Endothelial cell of umbilical vein (primary cell): ENCODE data around the gene SMPD1. TPM values are rescaled to one million over a fixed set of nuclear protein-coding genes. Genes with fewer than 3 reads are reported as not detected.

Experiments used
- BruUV-seq: library from RNA; stranded (reverse); fragments of 400-500 nt; replicated peaks from 2 replicates; lab custom pipeline; 2021; lab: Mats Ljungman, UMichigan
- CTCF ChIA-PET: fragments of 300-600, 350-600 bp; sonication (Branson Sonifier 250); formaldehyde crosslinking; loops from one replicate; lab custom pipeline; 2021; ENCODE audit warnings: antibody characterized with exemption, inconsistent platforms; lab: Charles Lee
- POLR2A ChIA-PET: fragments of 300-600, 350-600 bp; sonication (Branson Sonifier 250); formaldehyde crosslinking; loops from one replicate; lab custom pipeline; 2021; ENCODE audit warnings: antibody characterized with exemption, inconsistent platforms; lab: Charles Lee
- DNase-seq: peaks from one replicate; pipeline ENCODE4 v3.0.0-alpha.2; 2011; ENCODE audit warnings: low read depth, low spot score
- FAIRE-seq: peaks from 2 replicates; lab custom pipeline; 2011; peaks lifted over from hg19 to GRCh38; lab: Jason Lieb, UNC
- H2AFZ ChIP-seq: 2 replicates; pipeline ENCODE4 v1.6.0; 2012; ENCODE audit warnings: low read depth, low read length, control low read depth, inconsistent platforms
- H3K27ac ChIP-seq: 2 replicates; pipeline ENCODE4 v1.5.1; 2011; ENCODE audit warnings: low read depth, mild to moderate bottlenecking, control low read depth, low read length, moderate library complexity; ENCODE audit not compliant: insufficient read depth
- H3K27me3 ChIP-seq, 2 experiments: 2 replicates each; pipeline versions ENCODE4 v1.6.0 to v1.6.1; 2011; ENCODE audit warnings: low read length in 2 of 2, mixed read lengths in 1 of 2; ENCODE audit not compliant: control insufficient read depth in 2 of 2, insufficient read depth in 2 of 2
- H3K36me3 ChIP-seq, 2 experiments: 2 replicates in 1 of 2; 3 replicates in 1 of 2; pipeline ENCODE4 v1.5.1; 2011; ENCODE audit warnings: low read length in 2 of 2, mild to moderate bottlenecking in 1 of 2, moderate library complexity in 1 of 2; ENCODE audit not compliant: control insufficient read depth in 2 of 2, insufficient read depth in 2 of 2; ENCODE audit errors: extremely low read depth in 1 of 2
- H3K4me1 ChIP-seq: 3 replicates; pipeline ENCODE4 v1.5.1; 2011; ENCODE audit warnings: mild to moderate bottlenecking, low read length; ENCODE audit not compliant: control insufficient read depth, insufficient read depth; ENCODE audit errors: extremely low read depth
- H3K4me2 ChIP-seq: 2 replicates; pipeline ENCODE4 v1.6.1; 2011; ENCODE audit warnings: low read length, control low read depth, mixed read lengths; ENCODE audit not compliant: insufficient read depth
- H3K4me3 ChIP-seq, 3 experiments: fragments of 200-600 bp in 1 of 3; sonication (generic), shearing (Covaris generic) in 1 of 3; replicated peaks in 1 of 3; 2 replicates each; pipeline ENCODE4 v1.5.1; 2011 to 2016; ENCODE audit warnings: control low read depth in 3 of 3, low read length in 3 of 3, mild to moderate bottlenecking in 2 of 3, inconsistent platforms in 1 of 3, low read depth in 1 of 3, moderate library complexity in 1 of 3; ENCODE audit not compliant: insufficient read depth in 1 of 3
- H3K79me2 ChIP-seq: 2 replicates; pipeline ENCODE4 v1.6.0; 2012; ENCODE audit warnings: low read length, inconsistent platforms; ENCODE audit not compliant: control insufficient read depth, insufficient read depth
- H3K9ac ChIP-seq: replicated peaks from 2 replicates; pipeline ENCODE3; 2011; ENCODE audit warnings: low read length, control low read depth; ENCODE audit not compliant: insufficient read depth; ENCODE audit errors: extremely low read depth
- H3K9me1 ChIP-seq: replicated peaks from 3 replicates; pipeline ENCODE4 v1.6.0; 2011; ENCODE audit warnings: mild to moderate bottlenecking, low read length; ENCODE audit not compliant: control insufficient read depth, insufficient read depth; ENCODE audit errors: extremely low read depth
- H3K9me3 ChIP-seq: replicated peaks from 2 replicates; pipeline ENCODE4 v1.5.1; 2012; ENCODE audit warnings: low read length, inconsistent platforms; ENCODE audit not compliant: control insufficient read depth, insufficient read depth
- H4K20me1 ChIP-seq: replicated peaks from 2 replicates; pipeline ENCODE3; 2011; ENCODE audit warnings: mild to moderate bottlenecking, low read length; ENCODE audit not compliant: control insufficient read depth, insufficient read depth; ENCODE audit errors: extremely low read depth
- EZH2 ChIP-seq: IDR thresholded peaks from 2 replicates; pipeline ENCODE4 v1.6.1; 2012; ENCODE audit warnings: borderline replicate concordance, low read depth, mild to moderate bottlenecking, moderate library complexity, low read length, inconsistent platforms; ENCODE audit not compliant: severe bottlenecking
- FOS ChIP-seq: IDR thresholded peaks from 2 replicates; pipeline ENCODE4 v1.6.1; 2011; ENCODE audit warnings: mild to moderate bottlenecking, low read length, moderate library complexity, borderline replicate concordance; ENCODE audit not compliant: insufficient read depth
- GATA2 ChIP-seq: IDR thresholded peaks from 2 replicates; pipeline ENCODE4 v1.7.0; 2011; ENCODE audit warnings: low read depth, mild to moderate bottlenecking, moderate library complexity, mixed read lengths, low read length; ENCODE audit not compliant: insufficient read length, insufficient read depth
- JUN ChIP-seq: IDR thresholded peaks from 2 replicates; pipeline ENCODE4 v1.6.1; 2011; ENCODE audit warnings: borderline replicate concordance, low read depth; ENCODE audit not compliant: insufficient read length, insufficient read depth
- MYC ChIP-seq: IDR thresholded peaks from one replicate; pipeline ENCODE4 v1.6.1; 2011; ENCODE audit warnings: mild to moderate bottlenecking, low read depth, low read length
- POLR2A ChIP-seq: IDR thresholded peaks from 2 replicates; pipeline ENCODE4 v1.6.1; 2012; ENCODE audit warnings: low read depth, mild to moderate bottlenecking, control low read depth, low read length
- POLR2AphosphoS5 ChIP-seq: IDR thresholded peaks from 2 replicates; pipeline ENCODE4 v1.6.1; 2012; ENCODE audit warnings: low read depth, mild to moderate bottlenecking, control low read depth, low read length, moderate library complexity; ENCODE audit not compliant: insufficient read depth
- dilution Hi-C: fragments of 300-500 bp; cut with MboI; formaldehyde crosslinking; loops from one replicate; pipeline ENCODE4 v1.15.0; 2019; ENCODE audit warnings: low sequenced_read_pairs; ENCODE audit not compliant: extremely low pct_ligation_motif_present
- intact Hi-C: fragments of 100-400 bp; cut with micrococcal nuclease; formaldehyde crosslinking; loops from one replicate; pipeline ENCODE4 v1.10.0; 2022
- polyA plus RNA-seq, 4 experiments: library from polyadenylated mRNA; depleted of rRNA in 3 of 4; stranded (reverse) in 3 of 4; unstranded in 1 of 4; fragments of >200 nt; gene quantifications; 2 replicates each; pipeline versions ENCODE4 v1.2.1 to v1.2.3, GENCODE V29; 2011 to 2012; ENCODE audit warnings: missing spikeins in 1 of 4
- total RNA-seq: library from RNA; stranded (reverse); gene quantifications from 2 replicates; pipeline ENCODE4 v1.2.3, GENCODE V29; 2021
- TF ChIP-seq, protein P1 (sequence below): IDR thresholded peaks from 2 replicates; pipeline ENCODE4 v1.6.1; 2011; ENCODE audit not compliant: insufficient read depth, insufficient read length
- TF ChIP-seq, protein P2 (sequence below), 2 donors: IDR thresholded peaks; 1 replicate in 1 of 2; 2 replicates in 1 of 2; pipeline ENCODE4 v1.5.1; 2011; ENCODE audit warnings: low read length in 2 of 2, mild to moderate bottlenecking in 2 of 2, moderate library complexity in 2 of 2, control low read depth in 1 of 2, inconsistent platforms in 1 of 2, low read depth in 1 of 2; ENCODE audit not compliant: insufficient read depth in 1 of 2; ENCODE audit errors: extremely low read depth in 1 of 2

SMPD1 gene
- total and polyA plus RNA-seq, 2 donors (not counting 3 experiments of a cell fraction or from before 2014, with no cell fraction given), result 58.9 to 93.6 TPM

DNA sequence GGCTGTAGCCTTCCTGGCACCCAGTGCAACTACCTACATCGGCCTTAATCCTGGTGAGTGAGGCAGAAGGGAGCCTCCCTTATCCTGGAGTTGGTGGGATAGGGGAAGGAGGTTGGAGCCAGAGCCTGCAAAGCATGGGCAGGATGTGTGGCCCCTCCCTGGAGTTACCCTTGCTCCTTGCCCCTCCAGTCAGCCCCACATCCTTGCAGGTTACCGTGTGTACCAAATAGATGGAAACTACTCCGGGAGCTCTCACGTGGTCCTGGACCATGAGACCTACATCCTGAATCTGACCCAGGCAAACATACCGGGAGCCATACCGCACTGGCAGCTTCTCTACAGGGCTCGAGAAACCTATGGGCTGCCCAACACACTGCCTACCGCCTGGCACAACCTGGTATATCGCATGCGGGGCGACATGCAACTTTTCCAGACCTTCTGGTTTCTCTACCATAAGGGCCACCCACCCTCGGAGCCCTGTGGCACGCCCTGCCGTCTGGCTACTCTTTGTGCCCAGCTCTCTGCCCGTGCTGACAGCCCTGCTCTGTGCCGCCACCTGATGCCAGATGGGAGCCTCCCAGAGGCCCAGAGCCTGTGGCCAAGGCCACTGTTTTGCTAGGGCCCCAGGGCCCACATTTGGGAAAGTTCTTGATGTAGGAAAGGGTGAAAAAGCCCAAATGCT, 3.9 kb downstream of the SMPD1 start:
- Histone ChIP-seq H4K20me1 (no peaks in the 10 kb centered on the region), H3K27me3 (no peaks in the 10 kb centered on the region), H3K36me3 (peaks cover 0 to 10% of the 10 kb centered on the region in 2 experiments), H3K79me2 (peaks cover 4% of the 10 kb centered on the region), H3K27ac (no peak overlapping the region), H3K9ac (no peak overlapping the region), H3K9me3 (no peaks in the 10 kb centered on the region), H3K4me3 (no peak overlapping the region), H3K4me1 (peaks cover 15% of the 10 kb centered on the region), H2AFZ (no peak overlapping the region), H3K4me2 (no peak overlapping the region), H3K9me1 (no peaks in the 10 kb centered on the region)
- POLR2A ChIA-PET, result no interaction called here
- TSS peak; percentile 13 for BruUV-seq
- CTCF ChIA-PET, result interaction anchor here (1.1 kb wide), 2 partner anchors 25 to 31 kb away, joined by 3 read pairs; partner anchors contain the start of gene APBB1
- no peak for FAIRE-seq
- dilution Hi-C loops, result no loop called here
- DNase-seq, result no peak
- intact Hi-C loops, result no loop called here
- TF ChIP-seq POLR2A (peak; percentile 13), JUN (no peak)

DNA sequence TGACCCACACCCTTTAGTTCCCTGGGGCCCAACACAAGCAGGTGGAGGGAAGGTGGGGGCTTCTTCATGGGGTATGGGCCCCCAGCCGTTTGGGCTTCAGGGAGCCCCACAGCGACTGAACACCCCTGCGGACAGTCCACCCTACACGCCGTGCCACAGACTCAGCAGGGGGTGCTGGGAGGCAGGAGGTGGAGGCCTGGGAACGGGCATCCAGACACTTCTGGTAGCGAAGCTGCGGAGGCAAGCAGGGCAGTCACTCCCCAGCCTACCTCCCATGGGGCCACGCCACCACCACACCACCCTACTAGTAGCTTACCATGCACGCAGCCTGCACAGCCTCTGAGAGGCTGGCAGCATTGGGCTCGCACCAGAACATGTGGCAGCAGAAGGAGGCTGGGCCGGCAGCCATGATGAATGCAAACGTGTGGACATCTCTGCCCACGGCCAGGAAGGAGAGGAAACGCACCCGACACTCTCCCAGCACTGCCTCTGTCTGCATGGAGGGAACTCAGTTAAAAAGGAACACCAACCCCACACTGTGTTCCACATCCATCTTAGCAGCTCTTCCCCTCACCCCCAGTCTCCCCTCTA, 5.3 kb downstream of the SMPD1 start:
- H3K9ac ChIP-seq, result no peak overlapping the region
- no peak for DNase-seq
- no peak for FAIRE-seq
- ChIA-PET POLR2A (no interaction called here), CTCF (interaction anchor here (2.4 to 2.6 kb wide), 2 partner anchors 17 to 48 kb away, joined by 7 to 11 read pairs; no protein-coding TSS in a partner anchor)
- H3K79me2 ChIP-seq, result peaks cover 4% of the 10 kb centered on the region
- no peak for TF ChIP-seq MYC
- TF ChIP-seq POLR2AphosphoS5, result no peak
- TF ChIP-seq EZH2, result no peak
- TF ChIP-seq, protein P1, sequence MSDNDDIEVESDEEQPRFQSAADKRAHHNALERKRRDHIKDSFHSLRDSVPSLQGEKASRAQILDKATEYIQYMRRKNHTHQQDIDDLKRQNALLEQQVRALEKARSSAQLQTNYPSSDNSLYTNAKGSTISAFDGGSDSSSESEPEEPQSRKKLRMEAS, result no peak
- TF ChIP-seq, protein P2, sequence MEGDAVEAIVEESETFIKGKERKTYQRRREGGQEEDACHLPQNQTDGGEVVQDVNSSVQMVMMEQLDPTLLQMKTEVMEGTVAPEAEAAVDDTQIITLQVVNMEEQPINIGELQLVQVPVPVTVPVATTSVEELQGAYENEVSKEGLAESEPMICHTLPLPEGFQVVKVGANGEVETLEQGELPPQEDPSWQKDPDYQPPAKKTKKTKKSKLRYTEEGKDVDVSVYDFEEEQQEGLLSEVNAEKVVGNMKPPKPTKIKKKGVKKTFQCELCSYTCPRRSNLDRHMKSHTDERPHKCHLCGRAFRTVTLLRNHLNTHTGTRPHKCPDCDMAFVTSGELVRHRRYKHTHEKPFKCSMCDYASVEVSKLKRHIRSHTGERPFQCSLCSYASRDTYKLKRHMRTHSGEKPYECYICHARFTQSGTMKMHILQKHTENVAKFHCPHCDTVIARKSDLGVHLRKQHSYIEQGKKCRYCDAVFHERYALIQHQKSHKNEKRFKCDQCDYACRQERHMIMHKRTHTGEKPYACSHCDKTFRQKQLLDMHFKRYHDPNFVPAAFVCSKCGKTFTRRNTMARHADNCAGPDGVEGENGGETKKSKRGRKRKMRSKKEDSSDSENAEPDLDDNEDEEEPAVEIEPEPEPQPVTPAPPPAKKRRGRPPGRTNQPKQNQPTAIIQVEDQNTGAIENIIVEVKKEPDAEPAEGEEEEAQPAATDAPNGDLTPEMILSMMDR (IDR thresholded peaks at IDR 0.05; ENCODE audit: extremely low read depth in 1 of 2, insufficient read depth in 1 of 2, low read depth in 1 of 2, low read length in 2 of 2), result no peak
- TF ChIP-seq FOS, result no peak
- no peak for TF ChIP-seq POLR2A
- TF ChIP-seq GATA2, result no peak
- TF ChIP-seq JUN, result no peak
- H3K9me1 ChIP-seq, result no peaks in the 10 kb centered on the region
- H3K9me3 ChIP-seq, result no peaks in the 10 kb centered on the region
- no peaks in the 10 kb centered on the region for H4K20me1 ChIP-seq
- intact Hi-C loops (no loop called here), dilution Hi-C loops (no loop called here)
- no peak overlapping the region for H3K27ac ChIP-seq
- H3K4me3 ChIP-seq, result no peak overlapping the region
- H3K4me1 ChIP-seq, result peaks cover 7% of the 10 kb centered on the region
- no peaks in the 10 kb centered on the region for H3K27me3 ChIP-seq
- peaks cover 0 to 11% of the 10 kb centered on the region in 2 experiments for H3K36me3 ChIP-seq
- H3K4me2 ChIP-seq, result no peak overlapping the region
- no peak overlapping the region for H2AFZ ChIP-seq
- TSS peak; percentile 17 for BruUV-seq
